DND-41 (cell line): ENCODE measurements around the gene AKR1B1.

Experiments
- CTCF ChIP-seq: IDR thresholded peaks from 2 replicates; pipeline ENCODE4 v1.5.1; 2012; ENCODE audit warnings: borderline replicate concordance, low read length, moderate library complexity, mild to moderate bottlenecking; ENCODE audit not compliant: poor library complexity, severe bottlenecking; ENCODE audit errors: extremely low read depth
- EZH2 ChIP-seq: IDR thresholded peaks from 3 replicates; pipeline ENCODE4 v1.6.1; 2012; ENCODE audit warnings: borderline replicate concordance, low read depth, mild to moderate bottlenecking, moderate library complexity, low read length, inconsistent platforms; ENCODE audit not compliant: severe bottlenecking

GRCh38 chr7:134434701-134435100 is 24.2 kb downstream of the AKR1B1 start:
- TF ChIP-seq CTCF, result no peak
- no peak for TF ChIP-seq EZH2
